Prostate gland (tissue), 2 donors: ENCODE results near the gene FUZ.

Source experiments
- POLR2AphosphoS5 ChIP-seq: sonication (generic); formaldehyde crosslinking; IDR thresholded peaks from one replicate; pipeline ENCODE4 v1.6.1; 2017; ENCODE audit warnings: antibody characterized with exemption
- TF ChIP-seq, protein P1 (sequence below), 4 experiments: fragments of 200-600 bp in 2 of 4; fragments of 450-650 bp in 2 of 4; sonication (generic) in 2 of 4; IDR thresholded peaks; 1 replicate in 3 of 4; 2 replicates in 1 of 4; pipeline ENCODE4 v1.5.1; 2016 to 2019; ENCODE audit warnings: antibody characterized with exemption in 4 of 4, mild to moderate bottlenecking in 2 of 4, moderate library complexity in 2 of 4

DNA sequence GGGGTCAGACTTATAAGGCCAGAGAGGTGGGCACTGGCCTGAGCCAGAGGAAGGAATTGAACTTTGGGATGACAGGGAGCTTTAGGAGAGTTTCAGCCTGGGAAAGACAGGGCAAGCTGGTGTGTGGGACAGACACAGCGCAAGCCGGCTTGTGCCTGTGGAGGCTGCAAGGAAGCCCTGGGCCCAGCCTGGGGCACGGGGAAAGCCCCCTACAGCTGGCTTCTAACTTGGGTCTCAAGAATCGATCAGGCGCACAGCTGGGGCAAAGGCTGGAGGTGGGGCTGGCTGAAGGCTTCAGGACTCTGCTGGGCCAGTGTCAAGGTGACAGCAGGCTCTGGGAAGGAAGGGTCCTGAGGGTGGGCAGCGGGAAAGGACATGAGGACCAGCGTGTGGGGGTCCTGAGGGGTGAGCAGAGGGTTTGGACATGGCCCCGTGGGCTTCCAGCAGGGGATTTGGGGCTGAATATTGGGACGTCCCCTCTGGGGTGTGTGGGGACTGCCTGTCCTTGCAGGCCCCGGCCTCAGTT, 40.8 kb upstream of the FUZ start:
- TF ChIP-seq, protein P1, sequence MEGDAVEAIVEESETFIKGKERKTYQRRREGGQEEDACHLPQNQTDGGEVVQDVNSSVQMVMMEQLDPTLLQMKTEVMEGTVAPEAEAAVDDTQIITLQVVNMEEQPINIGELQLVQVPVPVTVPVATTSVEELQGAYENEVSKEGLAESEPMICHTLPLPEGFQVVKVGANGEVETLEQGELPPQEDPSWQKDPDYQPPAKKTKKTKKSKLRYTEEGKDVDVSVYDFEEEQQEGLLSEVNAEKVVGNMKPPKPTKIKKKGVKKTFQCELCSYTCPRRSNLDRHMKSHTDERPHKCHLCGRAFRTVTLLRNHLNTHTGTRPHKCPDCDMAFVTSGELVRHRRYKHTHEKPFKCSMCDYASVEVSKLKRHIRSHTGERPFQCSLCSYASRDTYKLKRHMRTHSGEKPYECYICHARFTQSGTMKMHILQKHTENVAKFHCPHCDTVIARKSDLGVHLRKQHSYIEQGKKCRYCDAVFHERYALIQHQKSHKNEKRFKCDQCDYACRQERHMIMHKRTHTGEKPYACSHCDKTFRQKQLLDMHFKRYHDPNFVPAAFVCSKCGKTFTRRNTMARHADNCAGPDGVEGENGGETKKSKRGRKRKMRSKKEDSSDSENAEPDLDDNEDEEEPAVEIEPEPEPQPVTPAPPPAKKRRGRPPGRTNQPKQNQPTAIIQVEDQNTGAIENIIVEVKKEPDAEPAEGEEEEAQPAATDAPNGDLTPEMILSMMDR (IDR thresholded peaks at IDR 0.05), result no peak
- no peak for TF ChIP-seq POLR2AphosphoS5
